ENCODE data around the gene OGG1. TPM values are rescaled to one million over a fixed set of nuclear protein-coding genes. Genes with fewer than 3 reads are reported as not detected.

Gene OGG1
- polyA plus RNA-seq, 1 donor from 2014 or later = 34.4 TPM

GRCh38 chr3:9791127-9791526 is 41.4 kb downstream of the OGG1 start:
- H3K79me2 ChIP-seq (replicated peaks; ENCODE audit: insufficient read depth, low read length) = peaks cover 30% of the 10 kb centered on the region
- H3K9ac ChIP-seq (ENCODE audit: low read length) = no peak overlapping the region
- H3K36me3 ChIP-seq (ENCODE audit: insufficient read depth, low read length) = peaks cover 5% of the 10 kb centered on the region
- H3K4me3 ChIP-seq (ENCODE audit: low read length) = peak overlapping the region; percentile 97
- no peaks in the 10 kb centered on the region for H3K27me3 ChIP-seq (ENCODE audit: insufficient read depth, low read depth, low read length)
- no peak overlapping the region for H3K4me2 ChIP-seq (ENCODE audit: low read length)
- no peaks in the 10 kb centered on the region for H3F3A ChIP-seq (ENCODE audit: insufficient read depth, low read length, poor library complexity, severe bottlenecking)
- H2AFZ ChIP-seq (ENCODE audit: low read depth, low read length) = no peak overlapping the region
- TF ChIP-seq, protein P1, sequence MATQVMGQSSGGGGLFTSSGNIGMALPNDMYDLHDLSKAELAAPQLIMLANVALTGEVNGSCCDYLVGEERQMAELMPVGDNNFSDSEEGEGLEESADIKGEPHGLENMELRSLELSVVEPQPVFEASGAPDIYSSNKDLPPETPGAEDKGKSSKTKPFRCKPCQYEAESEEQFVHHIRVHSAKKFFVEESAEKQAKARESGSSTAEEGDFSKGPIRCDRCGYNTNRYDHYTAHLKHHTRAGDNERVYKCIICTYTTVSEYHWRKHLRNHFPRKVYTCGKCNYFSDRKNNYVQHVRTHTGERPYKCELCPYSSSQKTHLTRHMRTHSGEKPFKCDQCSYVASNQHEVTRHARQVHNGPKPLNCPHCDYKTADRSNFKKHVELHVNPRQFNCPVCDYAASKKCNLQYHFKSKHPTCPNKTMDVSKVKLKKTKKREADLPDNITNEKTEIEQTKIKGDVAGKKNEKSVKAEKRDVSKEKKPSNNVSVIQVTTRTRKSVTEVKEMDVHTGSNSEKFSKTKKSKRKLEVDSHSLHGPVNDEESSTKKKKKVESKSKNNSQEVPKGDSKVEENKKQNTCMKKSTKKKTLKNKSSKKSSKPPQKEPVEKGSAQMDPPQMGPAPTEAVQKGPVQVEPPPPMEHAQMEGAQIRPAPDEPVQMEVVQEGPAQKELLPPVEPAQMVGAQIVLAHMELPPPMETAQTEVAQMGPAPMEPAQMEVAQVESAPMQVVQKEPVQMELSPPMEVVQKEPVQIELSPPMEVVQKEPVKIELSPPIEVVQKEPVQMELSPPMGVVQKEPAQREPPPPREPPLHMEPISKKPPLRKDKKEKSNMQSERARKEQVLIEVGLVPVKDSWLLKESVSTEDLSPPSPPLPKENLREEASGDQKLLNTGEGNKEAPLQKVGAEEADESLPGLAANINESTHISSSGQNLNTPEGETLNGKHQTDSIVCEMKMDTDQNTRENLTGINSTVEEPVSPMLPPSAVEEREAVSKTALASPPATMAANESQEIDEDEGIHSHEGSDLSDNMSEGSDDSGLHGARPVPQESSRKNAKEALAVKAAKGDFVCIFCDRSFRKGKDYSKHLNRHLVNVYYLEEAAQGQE (IDR thresholded peaks at IDR 0.05; ENCODE audit: borderline replicate concordance) = no peak
- TF ChIP-seq EZH2 (IDR thresholded peaks at IDR 0.05; ENCODE audit: borderline replicate concordance, insufficient read depth, low read length, poor library complexity, severe bottlenecking) (no peak), SMC3 (conservative IDR thresholded peaks at IDR 0.05; ENCODE audit: poor library complexity) (no peak), RAD21 (conservative IDR thresholded peaks at IDR 0.05) (no peak), TAF1 (IDR thresholded peaks at IDR 0.05; ENCODE audit: low read depth) (no peak), POLR2AphosphoS5 (IDR thresholded peaks at IDR 0.05) (no peak), EP300 (conservative IDR thresholded peaks at IDR 0.05; ENCODE audit: poor library complexity, severe bottlenecking) (no peak), MXI1 (conservative IDR thresholded peaks at IDR 0.05; ENCODE audit: poor library complexity, severe bottlenecking) (no peak)
- TF ChIP-seq, protein P2, sequence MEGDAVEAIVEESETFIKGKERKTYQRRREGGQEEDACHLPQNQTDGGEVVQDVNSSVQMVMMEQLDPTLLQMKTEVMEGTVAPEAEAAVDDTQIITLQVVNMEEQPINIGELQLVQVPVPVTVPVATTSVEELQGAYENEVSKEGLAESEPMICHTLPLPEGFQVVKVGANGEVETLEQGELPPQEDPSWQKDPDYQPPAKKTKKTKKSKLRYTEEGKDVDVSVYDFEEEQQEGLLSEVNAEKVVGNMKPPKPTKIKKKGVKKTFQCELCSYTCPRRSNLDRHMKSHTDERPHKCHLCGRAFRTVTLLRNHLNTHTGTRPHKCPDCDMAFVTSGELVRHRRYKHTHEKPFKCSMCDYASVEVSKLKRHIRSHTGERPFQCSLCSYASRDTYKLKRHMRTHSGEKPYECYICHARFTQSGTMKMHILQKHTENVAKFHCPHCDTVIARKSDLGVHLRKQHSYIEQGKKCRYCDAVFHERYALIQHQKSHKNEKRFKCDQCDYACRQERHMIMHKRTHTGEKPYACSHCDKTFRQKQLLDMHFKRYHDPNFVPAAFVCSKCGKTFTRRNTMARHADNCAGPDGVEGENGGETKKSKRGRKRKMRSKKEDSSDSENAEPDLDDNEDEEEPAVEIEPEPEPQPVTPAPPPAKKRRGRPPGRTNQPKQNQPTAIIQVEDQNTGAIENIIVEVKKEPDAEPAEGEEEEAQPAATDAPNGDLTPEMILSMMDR (IDR thresholded peaks at IDR 0.05; ENCODE audit: poor library complexity, severe bottlenecking) = no peak
- H3K27ac ChIP-seq (ENCODE audit: low read length) = no peak overlapping the region
- H3K9me3 ChIP-seq (ENCODE audit: low read length) = no peaks in the 10 kb centered on the region
- no peaks in the 10 kb centered on the region for H4K20me1 ChIP-seq (ENCODE audit: insufficient read depth)
- no peaks in the 10 kb centered on the region for H3K9me2 ChIP-seq (ENCODE audit: insufficient read depth, low read length)

DNA sequence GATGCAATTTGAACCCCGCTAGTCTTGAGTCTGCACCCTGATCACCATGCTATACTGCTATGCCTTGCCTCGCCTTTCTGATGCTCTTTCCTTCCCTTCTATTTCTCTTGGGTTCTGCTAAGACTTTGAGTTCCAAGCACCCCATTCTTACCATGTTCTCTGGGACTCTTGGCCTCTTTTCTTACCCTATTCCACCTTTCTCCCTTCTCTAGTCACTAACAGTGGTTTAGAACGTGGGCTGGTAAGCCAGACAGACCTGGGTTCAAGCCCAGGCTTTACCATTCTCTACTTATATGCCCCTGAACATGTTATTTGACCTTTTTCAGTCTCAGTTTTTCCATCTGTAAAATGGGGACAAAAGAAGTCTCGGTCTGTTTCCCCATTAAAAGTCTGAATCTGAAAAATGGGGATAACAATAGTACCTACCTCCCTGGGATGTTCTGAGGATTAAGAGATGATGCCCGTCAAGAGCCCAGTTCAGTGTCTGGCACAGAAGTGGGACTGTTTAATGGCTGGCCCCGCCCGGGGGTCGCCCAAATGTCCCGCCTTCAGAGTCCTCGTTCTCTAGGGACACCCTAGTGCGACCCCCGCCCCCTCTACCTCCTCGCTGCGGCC is 42.1 kb downstream of the OGG1 start:
- Histone ChIP-seq H3K27ac (ENCODE audit: low read length) (peak overlapping the region; percentile 98), H3K9me3 (ENCODE audit: low read length) (no peaks in the 10 kb centered on the region), H4K20me1 (ENCODE audit: insufficient read depth) (no peaks in the 10 kb centered on the region), H3F3A (ENCODE audit: insufficient read depth, low read length, poor library complexity, severe bottlenecking) (no peaks in the 10 kb centered on the region), H2AFZ (ENCODE audit: low read depth, low read length) (peak overlapping the region; percentile 62), H3K4me3 (ENCODE audit: low read length) (peak overlapping the region; percentile 97), H3K9ac (ENCODE audit: low read length) (peak overlapping the region; percentile 99), H3K36me3 (ENCODE audit: insufficient read depth, low read length) (peaks cover 5% of the 10 kb centered on the region), H3K4me2 (ENCODE audit: low read length) (peak overlapping the region; percentile 49), H3K9me2 (ENCODE audit: insufficient read depth, low read length) (no peaks in the 10 kb centered on the region), H3K27me3 (ENCODE audit: insufficient read depth, low read depth, low read length) (no peaks in the 10 kb centered on the region), H3K79me2 (replicated peaks; ENCODE audit: insufficient read depth, low read length) (peaks cover 30% of the 10 kb centered on the region)
- no peak for TF ChIP-seq EZH2 (IDR thresholded peaks at IDR 0.05; ENCODE audit: borderline replicate concordance, insufficient read depth, low read length, poor library complexity, severe bottlenecking)
